GM12874 (cell line): ENCODE data around the gene GRID2.

Source experiments
- TF ChIP-seq, protein P1 (sequence below): IDR thresholded peaks from 2 replicates; pipeline ENCODE4 v1.5.1; 2011; ENCODE audit warnings: low read depth, mild to moderate bottlenecking, control low read depth, low read length, moderate library complexity; ENCODE audit not compliant: insufficient read depth

The GRID2 gene

DNA sequence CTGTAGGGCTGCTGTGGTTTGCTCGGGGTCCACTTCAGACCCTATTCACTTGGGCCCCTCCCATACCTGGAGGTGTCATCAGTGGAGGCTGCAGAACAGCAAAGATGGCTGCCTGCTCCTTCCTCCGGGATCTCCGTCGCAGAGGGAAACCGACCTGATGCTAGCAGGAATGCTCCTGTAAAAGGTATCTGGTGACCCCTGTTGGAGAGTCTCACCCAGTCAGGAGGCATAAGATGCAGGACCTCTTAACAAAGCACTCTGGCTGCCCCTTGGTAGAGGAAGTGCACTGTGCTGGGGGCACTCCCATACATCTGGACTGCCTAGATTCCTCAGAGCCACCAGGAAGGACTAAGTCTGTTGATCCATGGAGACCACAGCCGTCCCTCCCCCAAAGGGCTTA is 296.9 kb downstream of the GRID2 start:
- TF ChIP-seq, protein P1, sequence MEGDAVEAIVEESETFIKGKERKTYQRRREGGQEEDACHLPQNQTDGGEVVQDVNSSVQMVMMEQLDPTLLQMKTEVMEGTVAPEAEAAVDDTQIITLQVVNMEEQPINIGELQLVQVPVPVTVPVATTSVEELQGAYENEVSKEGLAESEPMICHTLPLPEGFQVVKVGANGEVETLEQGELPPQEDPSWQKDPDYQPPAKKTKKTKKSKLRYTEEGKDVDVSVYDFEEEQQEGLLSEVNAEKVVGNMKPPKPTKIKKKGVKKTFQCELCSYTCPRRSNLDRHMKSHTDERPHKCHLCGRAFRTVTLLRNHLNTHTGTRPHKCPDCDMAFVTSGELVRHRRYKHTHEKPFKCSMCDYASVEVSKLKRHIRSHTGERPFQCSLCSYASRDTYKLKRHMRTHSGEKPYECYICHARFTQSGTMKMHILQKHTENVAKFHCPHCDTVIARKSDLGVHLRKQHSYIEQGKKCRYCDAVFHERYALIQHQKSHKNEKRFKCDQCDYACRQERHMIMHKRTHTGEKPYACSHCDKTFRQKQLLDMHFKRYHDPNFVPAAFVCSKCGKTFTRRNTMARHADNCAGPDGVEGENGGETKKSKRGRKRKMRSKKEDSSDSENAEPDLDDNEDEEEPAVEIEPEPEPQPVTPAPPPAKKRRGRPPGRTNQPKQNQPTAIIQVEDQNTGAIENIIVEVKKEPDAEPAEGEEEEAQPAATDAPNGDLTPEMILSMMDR, result no peak

DNA sequence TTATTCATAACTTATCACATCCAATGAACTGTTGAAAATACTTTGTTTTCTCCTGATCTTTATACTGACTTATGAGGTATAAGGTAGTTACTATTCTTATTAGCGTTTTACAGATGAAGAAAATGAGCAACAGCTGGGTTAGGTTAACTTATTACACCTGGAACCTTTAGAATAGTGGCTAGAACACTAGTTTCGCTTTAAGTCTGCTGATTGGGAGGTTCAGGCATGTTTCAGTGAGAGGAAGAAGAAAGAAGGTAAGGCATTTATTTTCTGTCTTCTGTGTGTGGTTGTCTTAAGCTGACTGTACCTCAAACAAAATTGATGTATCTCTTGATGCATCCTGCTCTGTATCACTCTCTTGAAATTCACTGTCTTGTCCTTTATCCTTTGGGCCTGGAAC is 302.5 kb downstream of the GRID2 start:
- TF ChIP-seq, protein P1, result no peak

DNA sequence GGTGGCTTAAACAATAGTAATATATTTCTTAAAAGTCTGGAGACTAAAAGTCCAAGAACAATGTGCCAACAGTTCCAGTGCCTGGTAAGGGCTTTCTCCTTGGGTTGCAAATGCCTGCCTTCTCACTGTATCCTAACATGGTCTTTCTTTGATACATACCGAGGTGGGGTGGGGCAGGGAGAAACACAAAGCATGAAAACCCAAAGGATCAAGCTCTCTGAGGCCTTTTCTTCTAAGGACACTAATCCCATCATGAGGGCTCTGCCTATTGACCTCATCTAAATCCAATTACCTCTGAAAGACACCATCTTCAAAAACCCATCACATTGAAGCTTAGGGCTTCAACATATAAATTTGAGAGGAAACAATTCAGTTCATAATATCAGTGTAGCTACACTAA is 311.3 kb downstream of the GRID2 start:
- TF ChIP-seq, protein P1, result no peak

DNA sequence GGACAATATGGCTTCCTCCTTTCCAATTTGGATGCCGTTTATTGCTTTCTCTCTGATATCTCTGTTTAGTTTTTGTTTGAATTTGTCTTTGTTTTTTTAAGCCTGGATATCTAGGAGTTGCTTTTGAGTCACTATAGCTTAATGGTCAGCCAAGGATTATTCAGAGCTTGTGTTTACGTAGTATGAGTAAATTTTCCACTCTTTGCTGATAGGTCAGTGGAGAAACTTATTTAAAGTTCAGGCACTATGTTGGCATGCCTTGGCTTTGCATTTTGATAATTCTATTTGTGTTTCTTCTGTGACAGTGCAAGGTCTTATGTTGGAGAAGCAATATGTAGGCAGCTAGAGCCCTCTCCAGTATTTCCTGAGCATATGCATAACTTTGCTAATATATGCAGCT is 315.2 kb downstream of the GRID2 start:
- TF ChIP-seq, protein P1, result no peak

DNA sequence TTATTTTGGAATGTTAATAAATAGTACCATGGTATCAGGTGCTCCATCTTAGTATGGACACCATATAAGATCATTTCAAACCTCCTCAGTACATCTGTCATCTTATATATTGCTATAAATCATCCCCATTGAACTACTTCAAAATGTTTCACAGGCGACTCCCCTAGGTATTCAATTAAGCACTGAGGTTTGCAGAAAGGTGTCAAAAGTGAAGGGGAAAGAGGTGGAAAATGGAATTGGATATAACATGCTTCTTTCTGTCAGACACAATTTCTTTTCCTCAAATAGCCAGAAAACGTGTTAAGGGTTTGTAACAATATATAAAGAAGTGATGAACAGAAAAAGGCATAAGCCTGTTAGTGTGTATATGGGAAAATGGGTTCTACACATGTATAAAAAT is 325.5 kb downstream of the GRID2 start:
- TF ChIP-seq, protein P1, result no peak

DNA sequence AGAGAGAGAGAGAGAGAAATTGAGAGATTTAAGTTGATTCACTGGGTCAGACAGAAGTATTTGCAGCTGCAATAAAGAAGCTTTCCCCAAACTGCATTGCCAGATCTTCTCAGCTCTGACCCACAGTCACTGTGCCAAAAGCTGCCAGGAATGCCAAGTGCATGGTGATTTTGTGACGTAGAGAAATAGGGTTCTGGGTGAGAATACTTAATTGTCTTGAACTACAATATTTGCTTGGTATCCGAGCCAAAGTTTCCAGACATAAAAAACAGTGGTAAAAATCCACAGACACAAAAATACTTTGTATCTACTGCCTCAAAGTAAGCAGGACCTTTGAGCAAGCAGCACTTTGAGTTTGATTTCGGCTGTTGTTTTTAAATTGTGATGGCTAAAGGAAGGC is 331.1 kb downstream of the GRID2 start:
- TF ChIP-seq, protein P1, result no peak

DNA sequence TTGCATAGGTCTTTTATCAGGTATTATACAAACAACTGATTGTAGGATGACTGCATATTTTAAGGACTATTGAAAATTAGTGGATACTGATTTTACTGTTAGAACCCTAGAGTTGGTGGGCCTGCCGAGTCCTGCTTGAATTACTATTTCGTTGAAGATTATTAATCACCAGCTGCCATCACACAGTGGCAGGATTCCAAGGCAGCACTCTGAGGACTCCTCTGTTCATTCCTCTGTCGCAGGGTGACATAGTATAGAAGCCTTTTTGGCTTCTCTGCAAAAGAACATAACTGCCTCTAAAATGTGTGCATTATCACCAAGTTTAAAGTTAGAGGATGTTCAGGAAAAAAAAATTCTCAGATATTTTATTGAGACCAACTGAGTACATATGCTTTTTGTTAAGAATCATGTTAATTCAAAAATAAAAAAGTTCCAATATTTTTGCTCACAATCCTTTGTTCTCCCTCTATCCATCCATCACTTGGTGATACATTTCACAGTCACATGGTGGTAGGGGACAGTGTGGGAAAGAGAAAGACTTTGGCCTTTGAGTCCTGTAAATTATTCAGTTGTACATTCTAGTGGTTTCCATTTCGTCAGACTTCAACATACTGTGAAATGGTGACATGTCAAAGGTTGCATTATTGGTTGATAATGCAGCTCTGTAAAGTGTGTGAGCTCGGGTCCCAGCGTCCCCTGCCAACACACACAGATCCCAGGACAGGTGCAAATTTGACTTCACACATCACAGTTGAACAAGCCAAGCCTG is 332.5 kb downstream of the GRID2 start:
- TF ChIP-seq, protein P1, result no peak
